HG02678 (cell line): ENCODE results near the gene ZMYND11.
"Not testable (repeated sequence)": the region's sequence is repeated elsewhere in the genome, so short reads cannot be mapped to it uniquely, and the experiment has no call there.

ENCODE experiments used
- ATAC-seq: cut with Tn5 transposase; IDR thresholded peaks from one replicate; pipeline ENCODE4 v1.9.1; 2021; ENCODE audit warnings: mild to moderate bottlenecking, moderate library complexity; ENCODE audit not compliant: unreplicated experiment

The ZMYND11 gene

DNA sequence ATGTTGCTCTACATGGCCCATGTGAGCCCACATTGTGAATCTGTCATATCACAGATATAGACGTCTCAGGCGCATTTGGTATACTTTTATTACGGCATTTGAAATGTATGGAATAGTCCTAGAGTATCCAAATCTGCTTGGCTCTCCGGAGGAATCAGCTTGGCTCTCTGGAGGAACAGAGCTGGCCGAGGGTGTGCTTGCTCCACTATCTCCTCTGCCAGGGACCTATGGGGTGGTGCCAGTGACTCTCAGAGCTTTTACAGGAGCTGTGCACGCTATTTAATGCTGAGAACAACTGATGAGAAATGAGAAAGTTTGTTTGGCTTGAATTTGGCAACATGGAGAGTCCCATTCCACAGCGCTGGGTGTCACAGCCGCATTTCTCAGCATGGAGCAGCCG lies 144.0 kb downstream of the ZMYND11 start:
- no peak for ATAC-seq

GRCh38 chr10:279655-280054 lies 144.4 kb downstream of the ZMYND11 start:
- ATAC-seq, result no peak

GRCh38 chr10:282294-283139 lies 147.3 kb downstream of the ZMYND11 start:
- ATAC-seq, result no peak

DNA sequence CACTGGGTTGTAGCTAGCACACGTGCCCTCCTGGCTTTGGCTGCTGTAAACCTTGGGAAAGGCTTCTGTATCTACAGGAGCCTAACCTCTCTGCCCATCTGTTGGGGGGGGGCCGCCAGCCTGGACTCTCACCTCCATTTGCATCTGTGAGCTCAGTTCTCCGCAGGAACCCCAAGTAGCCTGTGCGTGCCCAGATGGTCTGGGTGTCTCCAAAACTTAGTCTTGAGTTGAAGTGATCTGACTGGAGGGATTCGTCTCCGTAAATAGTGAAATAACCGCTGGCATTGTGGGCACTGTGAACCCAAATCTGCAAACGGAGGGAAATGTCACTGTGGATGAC lies 147.9 kb downstream of the ZMYND11 start:
- no peak for ATAC-seq

DNA sequence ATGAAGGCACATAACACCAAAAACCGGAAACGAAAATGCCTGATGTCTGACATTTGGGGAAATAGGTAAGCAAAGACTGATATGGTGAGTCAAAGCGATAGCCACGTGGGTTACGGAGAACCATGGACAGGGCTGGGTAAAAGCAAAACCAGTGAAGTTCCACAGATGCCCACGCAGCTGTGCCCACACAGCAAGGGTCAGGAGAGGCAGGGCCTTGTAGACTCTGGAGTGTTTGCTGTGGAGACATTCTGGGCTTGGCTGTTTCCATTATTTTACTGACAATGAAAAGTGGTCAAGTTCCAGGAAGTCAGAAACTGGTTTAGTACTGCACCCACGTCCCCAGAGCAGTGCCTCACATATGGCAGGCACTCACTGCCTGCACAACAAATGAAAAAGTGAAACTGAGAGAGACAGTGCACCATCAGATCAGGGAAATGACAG lies 148.7 kb downstream of the ZMYND11 start:
- peak; percentile 85 for ATAC-seq

- no peak for ATAC-seq
Observed at GRCh38 chr10:285216-285615, 150.0 kb downstream of the ZMYND11 start.

DNA sequence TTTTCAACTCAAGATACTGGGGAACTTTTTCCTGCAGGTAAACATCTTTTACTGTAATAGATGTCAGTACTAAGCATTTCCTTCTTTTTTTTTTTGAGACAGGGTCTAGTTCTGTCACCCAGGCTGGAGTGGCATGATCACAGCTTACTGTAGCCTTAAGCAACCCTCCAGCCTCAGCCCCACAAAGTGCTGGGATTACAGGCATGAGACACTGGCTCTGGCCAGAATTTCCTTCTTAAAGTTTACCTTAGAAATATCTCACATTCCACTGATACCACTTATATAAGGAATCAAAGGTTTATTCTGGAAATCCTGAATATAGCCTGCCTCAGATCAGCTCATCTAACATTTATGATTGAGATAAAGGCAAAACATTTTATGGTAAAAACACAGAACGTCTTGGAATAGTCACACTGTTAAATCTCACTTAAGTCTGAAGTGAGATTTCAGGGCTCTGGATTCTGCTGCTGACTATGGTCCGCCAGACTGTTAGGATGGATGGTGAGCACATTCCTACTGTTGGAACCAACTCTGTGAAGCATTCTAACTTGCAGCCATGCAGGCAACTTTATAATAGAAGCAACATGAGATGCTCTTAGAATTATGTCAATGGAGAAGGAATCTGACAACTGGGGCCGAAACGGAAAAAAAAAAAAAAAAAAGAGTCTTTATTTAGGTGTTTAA lies 151.9 kb downstream of the ZMYND11 start:
- no peak for ATAC-seq

- ATAC-seq, result no peak
Observed at GRCh38 chr10:287814-288213, 152.6 kb downstream of the ZMYND11 start.

GRCh38 chr10:288316-289200 lies 153.3 kb downstream of the ZMYND11 start:
- no peak for ATAC-seq

DNA sequence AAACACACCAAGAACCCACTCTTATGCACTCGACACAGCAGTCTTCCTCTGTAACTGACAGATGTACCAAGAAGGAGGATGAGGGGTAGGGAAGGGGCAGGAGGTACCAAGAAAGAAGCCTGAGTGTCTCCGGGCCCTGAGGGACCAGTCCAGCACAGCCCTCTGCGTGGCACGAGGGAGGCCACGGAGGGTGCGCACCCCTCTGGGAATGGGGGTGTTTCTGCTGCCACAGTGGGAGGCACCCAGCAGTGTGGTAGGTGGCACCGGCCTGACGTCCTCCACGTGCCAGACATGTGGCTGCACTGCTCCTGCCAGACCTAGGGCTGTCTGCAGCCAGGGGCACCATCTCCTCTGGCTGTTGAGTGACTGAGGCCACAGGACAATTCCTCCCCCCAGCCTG lies 154.3 kb downstream of the ZMYND11 start:
- no peak for ATAC-seq

GRCh38 chr10:290026-290725 lies 154.9 kb downstream of the ZMYND11 start:
- no peak for ATAC-seq

GRCh38 chr10:293636-294035 lies 158.4 kb downstream of the ZMYND11 start:
- ATAC-seq, result no peak

GRCh38 chr10:297567-297966 lies 162.3 kb downstream of the ZMYND11 start:
- ATAC-seq, result no peak

DNA sequence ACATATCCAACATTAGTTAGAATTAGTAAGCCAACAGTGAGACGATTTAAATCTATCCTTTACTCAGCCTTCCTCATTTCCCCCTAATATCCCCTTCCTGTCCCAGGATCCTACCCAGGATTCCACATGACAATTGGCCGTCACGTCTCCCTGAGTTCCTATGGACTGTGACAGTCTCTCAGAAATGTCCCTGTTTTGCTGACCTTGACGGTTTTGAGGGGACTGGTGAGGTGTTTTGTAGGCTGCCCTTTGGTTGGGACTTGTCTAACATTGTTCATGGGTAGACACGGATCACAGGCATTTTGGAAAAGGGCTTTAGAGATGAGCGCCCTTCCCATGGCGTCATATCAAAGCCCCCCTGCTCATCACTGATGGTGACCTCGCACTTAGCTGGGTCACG lies 162.8 kb downstream of the ZMYND11 start:
- no peak for ATAC-seq

DNA sequence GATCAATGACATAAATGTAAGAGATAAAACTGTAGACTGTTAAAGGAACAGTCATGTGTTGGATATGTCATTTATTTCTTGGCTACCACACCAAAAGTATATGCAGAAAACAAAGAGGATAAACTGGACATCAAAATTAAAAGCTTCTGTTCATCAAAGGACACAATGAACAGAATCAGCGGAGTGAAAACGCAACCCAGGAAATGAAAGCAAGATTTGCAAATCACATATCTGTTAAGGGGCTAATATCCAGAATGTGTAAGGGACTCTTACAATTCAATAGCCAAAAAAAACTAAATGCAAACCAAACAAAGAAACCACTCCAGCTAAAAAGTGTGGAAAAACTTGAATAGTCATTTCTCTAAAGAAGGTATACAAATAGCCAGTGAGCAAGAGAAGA lies 164.3 kb downstream of the ZMYND11 start:
- ATAC-seq, result peak; percentile 47

DNA sequence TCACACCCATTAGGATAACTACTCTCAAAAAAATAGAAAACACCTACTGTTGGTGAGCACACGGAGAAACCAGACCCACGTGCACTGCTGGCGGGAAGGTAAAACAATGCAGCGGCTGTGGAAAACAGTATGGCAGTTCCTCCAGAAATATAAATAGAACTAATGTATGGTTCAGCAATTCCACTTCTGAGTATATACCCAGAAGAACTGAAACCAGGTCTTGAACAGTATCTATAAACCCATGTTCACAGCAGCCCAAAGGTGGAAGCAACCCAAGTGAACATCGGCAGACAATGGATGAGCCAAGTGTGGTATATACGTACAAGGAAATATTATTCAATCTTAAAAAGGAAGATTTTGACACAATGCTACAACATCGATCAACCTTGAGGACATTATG lies 164.7 kb downstream of the ZMYND11 start:
- peak; percentile 45 for ATAC-seq

DNA sequence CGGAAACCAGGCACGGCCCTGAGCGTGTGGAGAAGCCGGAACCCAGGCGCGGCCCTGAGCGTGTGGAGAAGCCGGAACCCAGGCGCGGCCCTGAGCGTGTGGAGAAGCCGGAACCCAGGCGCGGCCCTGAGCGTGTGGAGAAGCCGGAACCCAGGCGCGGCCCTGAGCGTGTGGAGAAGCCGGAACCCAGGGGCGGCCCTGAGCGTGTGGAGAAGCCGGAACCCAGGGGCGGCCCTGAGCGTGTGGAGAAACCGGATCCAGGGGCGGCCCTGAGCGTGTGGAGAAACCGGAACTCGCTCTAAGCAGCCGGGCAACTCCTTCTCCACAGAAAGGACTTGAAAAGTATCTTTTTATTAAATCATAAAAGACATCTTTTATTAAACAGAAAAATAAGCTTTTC lies 165.3 kb downstream of the ZMYND11 start:
- not testable (repeated sequence) for ATAC-seq

- ATAC-seq, result no peak
Observed at GRCh38 chr10:301536-301935, 166.3 kb downstream of the ZMYND11 start.
